Fibroblast of skin of right quadriceps (primary cell): ENCODE results near the gene GNA12.
A peak's percentile ranks its signal among the peaks of the same experiment; 100 is the strongest.
"Not testable (repeated sequence)": the region's sequence is repeated elsewhere in the genome, so short reads cannot be mapped to it uniquely, and the experiment has no call there.

Source experiments
- DNase-seq: peaks from one replicate; pipeline ENCODE4 v3.0.0-alpha.2; 2013

GNA12 gene

DNA sequence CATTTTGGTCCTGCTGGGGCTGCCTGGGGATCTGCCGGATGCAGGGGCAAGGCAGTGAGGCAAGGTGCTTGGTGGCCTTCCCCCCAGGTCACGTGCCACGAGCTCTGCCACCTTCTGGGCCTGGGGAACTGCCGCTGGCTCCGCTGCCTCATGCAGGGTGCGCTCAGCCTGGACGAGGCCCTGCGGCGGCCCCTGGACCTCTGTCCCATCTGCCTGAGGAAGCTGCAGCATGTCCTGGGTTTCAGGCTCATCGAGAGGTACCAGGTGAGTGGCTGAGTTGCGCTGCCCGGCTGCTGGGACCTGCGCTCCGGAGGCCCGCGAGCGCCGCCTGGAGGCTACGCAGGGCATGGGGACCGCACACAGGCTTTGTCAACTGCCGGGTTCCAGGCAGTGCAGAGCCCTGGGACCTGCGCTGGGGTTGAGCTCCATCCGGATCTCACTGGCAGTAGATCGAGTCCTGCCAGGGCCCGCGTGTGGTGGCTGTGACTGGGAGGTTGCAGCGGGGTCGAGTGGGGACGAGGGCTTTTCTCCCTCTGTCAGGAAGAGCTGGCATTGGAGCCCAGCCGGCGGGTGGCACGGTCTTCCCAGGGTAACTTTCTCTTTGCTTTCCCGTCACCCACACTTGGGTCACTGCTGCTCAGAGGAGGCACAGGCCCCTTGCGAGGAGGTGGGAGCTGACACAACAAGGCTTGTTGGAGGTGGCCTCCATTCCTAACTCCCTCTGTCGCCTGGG is 134.4 kb downstream of the GNA12 start:
- DNase-seq: peak; percentile 28

DNA sequence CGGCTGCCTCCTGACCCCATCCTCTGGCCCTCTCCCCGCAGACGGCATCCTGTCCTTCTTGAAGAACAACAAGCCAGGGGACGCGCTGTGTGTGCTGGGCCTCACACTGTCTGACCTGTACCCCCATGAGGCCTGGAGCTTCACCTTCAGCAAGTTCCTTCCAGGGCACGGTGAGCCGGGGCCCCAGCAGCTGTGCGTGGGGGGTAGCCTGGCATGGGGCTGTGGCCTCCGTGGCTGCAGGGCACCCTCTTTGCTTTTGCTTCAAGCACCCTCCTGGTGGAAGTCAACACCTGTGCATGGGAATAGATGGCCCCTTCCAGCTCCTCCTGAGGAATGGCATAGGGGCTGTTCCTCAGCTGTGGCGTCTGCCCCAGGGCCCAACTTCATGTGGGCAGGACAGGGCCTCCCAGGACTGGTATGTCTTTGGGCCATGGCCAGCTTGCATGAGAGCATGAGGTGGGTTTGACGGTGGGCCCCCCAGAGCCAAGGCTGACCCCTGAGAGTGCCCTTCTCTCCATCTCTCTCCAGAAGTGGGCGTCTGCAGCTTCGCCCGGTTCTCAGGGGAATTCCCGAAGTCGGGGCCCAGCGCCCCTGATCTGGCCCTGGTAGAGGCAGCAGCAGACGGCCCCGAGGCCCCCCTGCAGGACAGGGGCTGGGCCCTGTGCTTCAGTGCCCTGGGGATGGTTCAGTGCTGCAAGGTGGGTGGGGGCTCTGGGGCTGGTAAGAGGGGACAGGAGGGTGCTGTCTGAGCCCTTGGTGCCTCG is 135.4 kb downstream of the GNA12 start:
- no peak for DNase-seq

DNA sequence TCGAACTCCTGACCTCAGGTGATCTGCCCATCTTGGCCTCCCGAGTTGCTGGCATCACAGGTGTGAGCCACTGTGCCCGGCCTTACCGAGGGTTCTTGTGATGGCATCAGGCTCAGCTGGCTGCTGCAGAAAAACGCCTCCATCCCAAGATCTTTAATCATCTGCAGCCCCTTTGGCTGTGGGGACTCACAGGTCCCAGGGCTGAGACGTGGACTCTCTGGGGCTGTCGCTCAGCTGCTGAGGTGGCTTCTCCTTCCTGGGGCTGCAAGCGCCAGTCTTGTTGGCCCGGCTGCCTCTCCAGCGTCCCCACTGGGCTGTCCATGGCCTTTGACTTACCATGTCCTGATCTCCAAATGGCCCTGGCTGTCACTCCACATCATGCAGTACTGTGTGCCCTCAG is 136.1 kb downstream of the GNA12 start:
- no peak for DNase-seq

GRCh38 chr7:2707481-2707880 is 136.6 kb downstream of the GNA12 start:
- DNase-seq: no peak

DNA sequence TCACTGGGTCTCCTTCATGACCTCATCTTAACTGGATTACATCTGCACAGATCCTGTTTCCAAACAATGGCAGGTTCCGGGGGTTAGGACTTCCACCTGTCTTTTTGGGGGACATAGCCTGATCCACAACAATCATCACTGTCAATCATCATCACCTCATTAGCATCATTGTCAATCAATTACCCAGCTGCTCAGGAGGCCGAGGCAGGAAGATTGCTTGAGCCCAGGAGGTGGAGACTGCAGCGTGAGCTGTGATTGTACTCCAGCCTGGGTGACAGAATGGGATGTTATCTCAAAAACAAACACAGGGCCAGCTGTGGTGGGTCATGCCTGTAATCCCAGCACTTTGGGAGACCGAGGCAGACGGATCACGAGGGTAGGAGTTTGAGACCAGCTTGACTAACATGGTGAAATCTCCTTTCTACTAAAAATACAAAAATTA is 137.4 kb downstream of the GNA12 start:
- DNase-seq: no peak

DNA sequence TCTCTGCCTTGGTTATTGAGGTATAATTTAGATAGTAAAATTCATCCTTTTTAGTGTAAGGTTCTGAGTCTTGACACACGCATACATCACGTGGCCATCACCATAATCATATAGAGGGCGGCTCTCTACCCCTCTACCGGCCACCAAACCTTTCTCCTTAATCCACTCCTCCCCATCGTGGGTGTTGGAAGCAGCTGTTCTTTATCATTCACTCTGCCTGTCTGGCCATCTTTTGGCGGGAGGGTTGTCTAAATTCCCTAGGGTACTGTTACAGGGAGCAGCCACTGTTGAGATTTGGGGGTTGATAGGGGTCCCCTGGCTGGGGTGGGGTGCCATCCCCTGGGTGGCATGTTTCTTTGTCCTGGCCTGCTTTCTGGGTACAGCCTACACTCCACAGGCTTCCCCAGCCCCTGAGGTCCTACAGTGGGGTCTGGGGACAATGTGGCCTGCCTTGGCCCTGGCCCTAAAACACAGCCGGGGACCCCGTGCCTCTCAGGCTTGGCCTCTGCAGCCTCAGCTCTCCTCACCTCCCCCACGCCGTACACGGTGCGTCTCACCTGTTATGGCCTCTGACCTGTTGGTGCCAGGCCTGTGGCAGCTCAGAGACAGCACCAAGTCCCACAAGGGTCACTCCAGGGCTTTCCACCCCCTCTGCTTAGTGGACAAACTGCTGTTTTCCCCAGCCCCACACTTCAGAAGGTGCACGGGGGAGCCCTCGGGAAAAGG is 138.6 kb downstream of the GNA12 start:
- no peak for DNase-seq

DNA sequence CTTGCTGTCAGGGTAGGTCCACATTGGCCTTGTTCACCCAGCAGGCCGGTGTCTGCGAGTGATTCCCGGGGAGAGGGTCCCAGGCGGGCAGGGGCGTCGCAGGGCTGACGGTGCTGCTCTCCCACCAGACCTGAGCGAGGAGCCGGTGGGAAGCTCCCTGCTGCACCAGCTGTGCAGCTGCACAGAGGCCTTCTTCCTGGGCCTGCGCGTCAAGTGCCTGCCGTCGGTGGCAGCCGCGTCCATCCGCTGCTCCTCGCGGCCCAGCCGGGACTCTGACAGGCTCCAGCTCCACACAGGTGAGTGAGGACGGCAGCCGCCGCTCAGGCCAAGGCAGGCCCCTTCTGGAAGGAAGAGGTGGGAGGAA is 141.5 kb downstream of the GNA12 start:
- no peak for DNase-seq

GRCh38 chr7:2701832-2702593 is 142.1 kb downstream of the GNA12 start:
- DNase-seq: no peak

DNA sequence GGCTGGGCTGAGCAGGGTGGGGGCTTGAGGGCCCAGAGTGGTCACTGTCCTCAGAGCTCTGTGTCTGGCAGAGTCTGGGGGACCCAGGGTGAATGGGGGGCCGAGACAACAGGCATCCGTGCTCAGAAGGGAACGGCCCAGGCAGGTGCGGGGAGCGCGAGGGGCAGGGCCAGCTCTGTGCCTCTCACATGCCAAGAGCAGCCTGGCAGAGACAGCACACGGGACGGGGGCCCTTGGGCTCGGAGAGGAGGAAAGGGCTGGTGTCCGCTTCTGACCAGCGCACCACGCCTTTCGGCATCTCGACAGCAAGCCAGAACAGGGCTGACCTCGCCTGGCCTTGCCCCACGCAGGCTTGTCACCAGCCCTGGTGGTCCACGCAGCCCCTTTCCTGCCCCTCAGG is 142.7 kb downstream of the GNA12 start:
- DNase-seq: no peak

DNA sequence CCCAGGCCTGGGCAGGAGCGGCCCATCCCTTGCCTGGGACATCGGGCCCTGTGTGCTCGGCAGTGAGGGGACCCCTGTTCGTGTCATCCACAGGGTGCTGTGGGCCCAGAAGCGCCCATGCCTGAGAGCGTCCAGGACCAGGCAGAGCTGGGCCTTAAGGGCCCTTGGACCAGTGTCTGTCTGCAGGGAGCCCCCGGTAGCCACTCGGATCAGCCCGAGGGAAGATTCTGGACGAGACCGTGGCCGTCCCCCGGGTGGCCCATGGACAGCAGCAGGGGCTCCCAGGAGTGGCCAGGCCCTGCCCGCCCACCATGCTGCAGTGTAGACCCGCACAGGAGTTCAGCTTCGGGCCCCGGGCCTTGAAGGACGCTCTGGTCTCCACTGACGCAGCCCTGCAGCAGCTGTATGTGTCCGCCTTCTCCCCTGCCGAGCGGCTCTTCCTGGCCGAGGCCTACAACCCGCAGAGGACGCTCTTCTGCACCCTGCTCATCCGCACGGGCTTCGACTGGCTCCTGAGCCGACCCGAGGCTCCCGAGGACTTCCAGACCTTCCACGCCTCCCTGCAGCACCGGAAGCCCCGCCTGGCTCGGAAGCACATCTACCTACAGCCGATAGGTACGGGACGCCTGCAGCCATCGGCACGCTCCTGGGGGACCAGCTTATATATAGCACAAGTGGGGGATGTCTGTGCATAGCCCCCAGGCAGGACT is 143.8 kb downstream of the GNA12 start:
- DNase-seq: no peak

DNA sequence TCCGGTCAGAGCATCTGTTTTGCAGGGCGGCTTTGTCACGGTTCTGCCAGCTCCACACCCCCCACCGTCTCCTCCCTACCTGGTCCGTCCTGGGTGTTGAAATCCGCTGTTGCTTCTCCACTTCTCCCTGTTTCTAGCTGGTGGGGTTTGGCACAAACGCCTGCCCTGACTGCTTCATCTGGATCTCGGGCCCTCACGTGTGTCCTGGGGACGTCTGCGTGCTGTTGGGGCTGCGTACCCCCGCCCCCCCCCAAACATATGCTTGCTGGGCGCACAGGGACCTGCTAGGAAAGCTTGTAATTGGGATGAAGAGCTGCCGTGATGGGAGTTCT is 144.9 kb downstream of the GNA12 start:
- DNase-seq: no peak

- no peak for DNase-seq
These were observed 145.4 kb downstream of the GNA12 start for GRCh38 chr7:2698581-2699288.

DNA sequence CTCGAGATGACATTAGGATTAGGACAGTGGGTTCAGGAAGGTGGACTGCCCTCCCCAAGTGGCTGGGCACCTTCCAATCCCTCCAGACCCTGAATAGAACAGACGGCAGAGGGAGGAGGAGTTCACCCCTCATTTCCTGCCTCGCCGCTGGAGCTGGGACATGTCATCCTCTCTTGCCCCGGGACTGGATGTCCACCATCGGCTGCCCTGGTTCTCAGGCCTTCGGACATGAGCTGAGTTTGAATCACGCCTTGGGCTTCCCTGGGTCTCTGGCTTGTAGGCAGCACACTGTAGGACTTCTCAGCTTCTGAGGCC is 150.0 kb downstream of the GNA12 start:
- not testable (repeated sequence) for DNase-seq

DNA sequence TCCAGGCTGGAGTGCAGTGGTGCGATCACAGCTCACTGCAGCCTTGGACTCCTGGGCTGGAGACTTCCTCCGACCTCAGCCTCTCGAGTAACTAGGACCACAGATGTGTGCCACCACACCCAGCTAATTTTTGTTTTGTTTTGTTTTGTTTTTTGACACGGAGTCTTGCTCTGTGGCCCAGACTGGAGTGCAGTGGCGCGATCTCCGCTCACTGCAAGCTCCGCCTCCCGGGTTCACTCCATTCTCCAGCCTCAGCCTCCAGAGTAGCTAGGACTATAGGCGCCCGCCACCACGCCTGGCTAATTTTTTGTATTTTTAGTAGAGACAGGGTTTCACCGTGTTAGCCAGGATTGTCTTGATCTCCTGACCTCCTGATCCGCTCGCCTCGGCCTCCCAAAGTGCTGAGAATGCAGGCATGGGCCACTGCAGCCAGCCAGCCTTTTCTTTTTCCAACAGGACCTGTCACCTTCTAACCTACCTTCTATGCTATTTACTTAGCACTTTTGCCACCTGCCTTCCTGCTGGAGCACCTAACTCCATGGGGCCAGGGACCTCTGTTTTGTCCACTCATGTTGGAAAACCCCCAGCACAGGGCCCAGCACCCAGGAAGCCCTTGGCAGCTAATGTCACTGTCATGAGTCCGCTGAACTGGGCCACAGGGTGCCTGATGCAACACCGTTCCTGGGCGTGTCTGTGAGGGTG is 150.5 kb downstream of the GNA12 start:
- DNase-seq: not testable (repeated sequence)

DNA sequence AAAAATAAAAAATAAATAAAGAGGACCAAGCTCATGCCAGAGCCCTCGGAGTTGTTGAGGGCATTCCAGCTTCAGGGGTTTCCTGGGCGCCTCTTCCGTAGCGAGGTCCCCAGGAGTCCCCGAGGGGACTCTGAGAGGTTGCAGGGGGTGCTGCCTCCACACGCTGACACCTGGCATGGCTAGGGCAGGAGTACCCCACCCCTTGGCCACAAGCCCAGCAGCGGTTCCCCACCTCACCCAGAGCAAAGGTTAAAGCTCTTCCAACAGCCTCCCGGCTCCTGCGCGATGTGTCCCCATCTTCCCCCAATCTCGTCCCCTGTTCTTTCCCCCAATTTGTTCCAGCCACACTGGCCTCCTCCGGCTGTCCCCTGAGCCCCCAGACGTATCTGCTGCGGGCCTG is 151.6 kb downstream of the GNA12 start:
- no peak for DNase-seq

- not testable (repeated sequence) for DNase-seq
These were observed 152.1 kb downstream of the GNA12 start for GRCh38 chr7:2691932-2692439.

- no peak for DNase-seq
These were observed 152.9 kb downstream of the GNA12 start for GRCh38 chr7:2691011-2691707.

- peak; percentile 47 for DNase-seq
These were observed 154.0 kb downstream of the GNA12 start for GRCh38 chr7:2689951-2690705.

- DNase-seq: no peak
These were observed 154.7 kb downstream of the GNA12 start for GRCh38 chr7:2689343-2689847.
